HG03066 (cell line): ENCODE results near the gene ATAD1.
"Not testable (repeated sequence)": the region's sequence is repeated elsewhere in the genome, so short reads cannot be mapped to it uniquely, and the experiment has no call there.

ENCODE experiments used
- ATAC-seq: cut with Tn5 transposase; IDR thresholded peaks from one replicate; pipeline ENCODE4 v1.9.1; 2021; ENCODE audit warnings: low read depth; ENCODE audit not compliant: unreplicated experiment

Gene ATAD1, protein sequence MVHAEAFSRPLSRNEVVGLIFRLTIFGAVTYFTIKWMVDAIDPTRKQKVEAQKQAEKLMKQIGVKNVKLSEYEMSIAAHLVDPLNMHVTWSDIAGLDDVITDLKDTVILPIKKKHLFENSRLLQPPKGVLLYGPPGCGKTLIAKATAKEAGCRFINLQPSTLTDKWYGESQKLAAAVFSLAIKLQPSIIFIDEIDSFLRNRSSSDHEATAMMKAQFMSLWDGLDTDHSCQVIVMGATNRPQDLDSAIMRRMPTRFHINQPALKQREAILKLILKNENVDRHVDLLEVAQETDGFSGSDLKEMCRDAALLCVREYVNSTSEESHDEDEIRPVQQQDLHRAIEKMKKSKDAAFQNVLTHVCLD

DNA sequence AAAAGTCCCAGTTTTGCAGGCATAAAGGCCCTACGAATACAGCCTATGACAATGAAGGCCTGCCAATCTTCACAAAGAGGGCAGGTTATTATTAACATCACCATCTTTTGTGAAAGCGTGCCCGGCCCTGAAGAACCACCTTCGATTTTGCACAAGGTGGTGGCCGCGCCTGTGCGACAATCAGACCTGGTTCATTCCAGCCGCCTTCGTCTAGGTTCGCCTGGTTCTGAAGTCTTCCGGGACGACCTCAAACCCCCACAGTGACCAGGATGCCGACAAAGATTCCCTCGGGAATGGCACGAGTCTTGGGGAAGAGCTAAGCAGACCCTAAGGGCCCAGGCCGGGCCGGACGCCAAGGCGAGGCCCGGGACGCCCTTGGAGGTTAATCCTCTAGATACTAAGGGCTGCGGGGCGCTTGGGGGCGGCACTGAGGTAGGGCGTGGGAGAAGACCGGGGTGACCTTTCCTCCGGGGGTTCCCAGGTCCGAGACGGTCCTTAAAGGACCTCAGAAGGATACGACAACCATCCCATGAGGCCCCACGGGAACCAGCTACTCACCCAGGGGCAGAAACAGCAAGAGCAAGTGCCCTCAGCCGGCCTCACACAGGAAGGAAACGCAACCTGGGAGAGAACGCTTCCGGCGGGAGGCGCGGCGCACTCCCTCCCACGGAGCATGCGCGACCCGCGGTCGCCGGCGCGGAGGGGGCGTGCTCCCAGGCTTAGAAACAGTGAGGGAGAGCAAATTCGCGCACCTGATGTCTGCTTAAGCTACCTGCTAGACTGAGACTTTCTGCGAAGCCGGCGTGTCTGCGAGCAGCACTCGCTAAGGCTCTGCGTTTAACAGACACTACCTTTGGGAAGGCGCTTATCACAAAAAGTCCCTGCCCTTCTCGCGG lies at the start of gene ATAD1:
Gene ATAD1 (minus strand): TSS at position 618 of the 896 bp plus-strand sequence. CDS start 3,627 bp downstream, outside the sequence.
- peak; percentile 64 for ATAC-seq

DNA sequence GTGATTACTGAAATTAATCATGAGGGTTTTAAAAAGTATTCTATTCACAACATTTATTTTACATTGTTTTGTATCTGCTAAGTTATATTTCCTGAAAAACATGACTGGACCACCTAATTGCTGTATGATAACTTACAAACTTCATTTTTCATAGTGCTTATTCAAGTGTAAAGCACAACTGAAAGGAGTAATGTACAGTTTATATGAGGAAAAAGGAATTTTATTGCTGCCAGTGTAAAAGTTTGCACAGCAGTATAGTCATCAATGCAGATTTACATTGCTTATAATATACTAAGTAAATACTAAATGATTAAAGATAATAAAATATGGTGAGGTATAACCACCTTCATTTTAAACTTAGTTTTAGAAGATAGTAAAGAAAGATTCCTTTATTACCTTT lies 49.4 kb upstream of the ATAD1 start:
- no peak for ATAC-seq

DNA sequence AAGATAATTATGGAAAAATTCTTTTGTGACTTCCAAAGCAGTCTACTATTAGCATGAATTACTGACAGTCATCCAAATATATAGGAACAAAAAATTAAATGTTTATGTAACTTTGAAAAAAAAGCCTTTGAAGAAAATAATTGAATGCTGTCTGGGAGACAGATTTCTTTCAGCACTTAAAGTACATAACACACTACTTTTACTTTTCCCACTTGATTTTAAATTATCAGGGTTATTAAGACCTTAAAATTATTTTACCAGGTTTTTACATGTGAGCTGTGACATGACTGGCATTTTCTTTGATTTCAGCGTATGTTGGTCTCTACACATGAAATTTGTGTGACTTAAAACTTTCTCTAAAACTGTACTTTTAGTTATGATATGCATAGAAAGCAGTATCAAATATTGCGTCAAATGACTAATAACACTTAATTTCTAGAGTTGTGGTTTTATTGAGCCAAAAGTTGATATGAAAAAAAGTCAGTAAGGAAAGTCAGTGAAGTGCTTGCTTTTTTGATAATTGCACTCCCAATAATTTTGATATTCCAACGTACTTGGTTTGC lies 48.5 kb upstream of the ATAD1 start:
- ATAC-seq, result no peak

DNA sequence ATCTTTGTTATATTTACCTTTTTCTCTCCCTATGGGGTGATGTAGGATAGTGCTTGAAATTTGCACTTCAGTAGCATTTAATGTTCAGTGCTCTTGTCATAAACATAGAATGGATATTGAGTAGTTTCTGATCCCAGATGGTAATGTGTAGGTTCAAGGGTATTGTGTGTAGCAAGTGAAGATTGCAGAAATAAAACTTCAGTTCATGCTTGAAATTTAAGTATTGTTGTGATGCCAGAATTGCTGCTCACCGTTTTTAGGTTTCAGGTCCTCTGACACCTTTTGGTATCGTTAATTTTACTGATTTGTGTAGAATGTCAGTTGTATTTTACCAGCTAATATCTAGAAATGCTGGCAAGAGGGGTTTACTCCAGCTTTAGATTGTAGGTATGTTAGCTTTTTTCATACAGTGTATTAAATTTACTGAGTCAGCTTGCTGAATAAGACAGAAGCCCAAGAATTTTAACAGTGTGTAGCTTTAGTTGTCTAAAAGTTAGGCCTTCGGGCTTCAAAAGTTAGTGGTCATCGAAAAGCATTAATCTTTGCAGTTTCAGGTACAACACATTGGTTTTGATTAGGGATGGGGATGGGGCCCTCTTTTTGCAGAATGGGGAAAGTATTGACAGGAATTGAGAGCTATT lies 47.3 kb upstream of the ATAD1 start:
- no peak for ATAC-seq

DNA sequence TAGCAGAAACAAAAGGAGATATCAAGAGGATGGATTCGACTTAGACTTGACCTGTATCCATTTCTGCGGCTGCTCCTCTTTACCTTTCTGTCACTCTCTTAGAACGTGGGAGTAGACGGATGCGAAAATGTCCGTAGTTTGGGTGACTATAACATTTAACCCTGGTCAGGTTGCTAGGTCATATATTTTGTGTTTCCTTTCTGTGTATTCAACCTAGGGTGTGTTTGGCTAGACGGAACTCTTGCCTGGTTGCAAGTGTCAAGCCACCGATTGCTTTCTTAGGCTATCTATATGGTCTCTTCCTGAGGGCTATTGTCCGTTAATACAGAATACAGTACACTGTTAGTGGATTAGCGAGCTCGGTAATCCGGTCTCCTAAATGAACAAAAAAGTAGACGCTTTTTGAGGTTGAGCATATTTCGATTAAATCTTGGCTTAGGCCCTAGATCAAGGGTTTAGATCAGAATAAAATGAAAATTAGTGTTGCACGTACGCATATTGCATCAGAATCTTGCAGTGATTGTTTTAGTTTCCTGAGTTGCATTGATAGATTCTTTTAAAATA lies 46.6 kb upstream of the ATAD1 start:
- no peak for ATAC-seq

DNA sequence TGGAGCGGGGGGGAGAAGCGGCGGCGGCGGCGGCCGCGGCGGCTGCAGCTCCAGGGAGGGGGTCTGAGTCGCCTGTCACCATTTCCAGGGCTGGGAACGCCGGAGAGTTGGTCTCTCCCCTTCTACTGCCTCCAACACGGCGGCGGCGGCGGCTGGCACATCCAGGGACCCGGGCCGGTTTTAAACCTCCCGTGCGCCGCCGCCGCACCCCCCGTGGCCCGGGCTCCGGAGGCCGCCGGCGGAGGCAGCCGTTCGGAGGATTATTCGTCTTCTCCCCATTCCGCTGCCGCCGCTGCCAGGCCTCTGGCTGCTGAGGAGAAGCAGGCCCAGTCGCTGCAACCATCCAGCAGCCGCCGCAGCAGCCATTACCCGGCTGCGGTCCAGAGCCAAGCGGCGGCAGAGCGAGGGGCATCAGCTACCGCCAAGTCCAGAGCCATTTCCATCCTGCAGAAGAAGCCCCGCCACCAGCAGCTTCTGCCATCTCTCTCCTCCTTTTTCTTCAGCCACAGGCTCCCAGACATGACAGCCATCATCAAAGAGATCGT lies 46.0 kb upstream of the ATAD1 start:
- ATAC-seq, result not testable (repeated sequence)

DNA sequence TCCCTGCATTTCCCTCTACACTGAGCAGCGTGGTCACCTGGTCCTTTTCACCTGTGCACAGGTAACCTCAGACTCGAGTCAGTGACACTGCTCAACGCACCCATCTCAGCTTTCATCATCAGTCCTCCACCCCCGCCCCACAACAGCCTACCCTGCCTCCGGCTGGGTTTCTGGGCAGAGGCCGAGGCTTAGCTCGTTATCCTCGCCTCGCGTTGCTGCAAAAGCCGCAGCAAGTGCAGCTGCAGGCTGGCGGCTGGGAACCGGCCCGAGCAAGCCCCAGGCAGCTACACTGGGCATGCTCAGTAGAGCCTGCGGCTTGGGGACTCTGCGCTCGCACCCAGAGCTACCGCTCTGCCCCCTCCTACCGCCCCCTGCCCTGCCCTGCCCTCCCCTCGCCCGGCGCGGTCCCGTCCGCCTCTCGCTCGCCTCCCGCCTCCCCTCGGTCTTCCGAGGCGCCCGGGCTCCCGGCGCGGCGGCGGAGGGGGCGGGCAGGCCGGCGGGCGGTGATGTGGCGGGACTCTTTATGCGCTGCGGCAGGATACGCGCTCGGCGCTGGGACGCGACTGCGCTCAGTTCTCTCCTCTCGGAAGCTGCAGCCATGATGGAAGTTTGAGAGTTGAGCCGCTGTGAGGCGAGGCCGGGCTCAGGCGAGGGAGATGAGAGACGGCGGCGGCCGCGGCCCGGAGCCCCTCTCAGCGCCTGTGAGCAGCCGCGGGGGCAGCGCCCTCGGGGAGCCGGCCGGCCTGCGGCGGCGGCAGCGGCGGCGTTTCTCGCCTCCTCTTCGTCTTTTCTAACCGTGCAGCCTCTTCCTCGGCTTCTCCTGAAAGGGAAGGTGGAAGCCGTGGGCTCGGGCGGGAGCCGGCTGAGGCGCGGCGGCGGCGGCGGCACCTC lies 45.3 kb upstream of the ATAD1 start, which contains the start of the genes KLLN and PTEN:
Gene KLLN (minus strand): TSS at position 481 of the 891 bp plus-strand sequence. CDS start 1,046 bp downstream, outside the sequence.
Gene PTEN (plus strand): TSS at position 573 of the 891 bp plus-strand sequence. CDS start 845 bp downstream, outside the sequence.
- ATAC-seq, result no peak

DNA sequence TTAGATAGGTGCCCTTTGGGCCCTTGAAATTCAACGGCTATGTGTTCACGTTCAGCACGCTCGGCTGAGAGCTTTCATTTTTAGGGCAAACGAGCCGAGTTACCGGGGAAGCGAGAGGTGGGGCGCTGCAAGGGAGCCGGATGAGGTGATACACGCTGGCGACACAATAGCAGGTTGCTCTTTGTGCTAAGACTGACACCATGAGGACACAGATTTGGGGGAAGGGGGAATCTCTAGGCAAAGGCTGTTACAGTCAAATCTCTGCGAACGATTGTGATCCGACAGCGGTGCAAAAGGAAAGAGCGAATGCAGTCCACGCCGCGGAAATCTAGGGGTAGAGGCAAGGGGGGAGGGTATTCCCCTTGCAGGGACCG lies 44.6 kb upstream of the ATAD1 start:
- peak; percentile 14 for ATAC-seq

DNA sequence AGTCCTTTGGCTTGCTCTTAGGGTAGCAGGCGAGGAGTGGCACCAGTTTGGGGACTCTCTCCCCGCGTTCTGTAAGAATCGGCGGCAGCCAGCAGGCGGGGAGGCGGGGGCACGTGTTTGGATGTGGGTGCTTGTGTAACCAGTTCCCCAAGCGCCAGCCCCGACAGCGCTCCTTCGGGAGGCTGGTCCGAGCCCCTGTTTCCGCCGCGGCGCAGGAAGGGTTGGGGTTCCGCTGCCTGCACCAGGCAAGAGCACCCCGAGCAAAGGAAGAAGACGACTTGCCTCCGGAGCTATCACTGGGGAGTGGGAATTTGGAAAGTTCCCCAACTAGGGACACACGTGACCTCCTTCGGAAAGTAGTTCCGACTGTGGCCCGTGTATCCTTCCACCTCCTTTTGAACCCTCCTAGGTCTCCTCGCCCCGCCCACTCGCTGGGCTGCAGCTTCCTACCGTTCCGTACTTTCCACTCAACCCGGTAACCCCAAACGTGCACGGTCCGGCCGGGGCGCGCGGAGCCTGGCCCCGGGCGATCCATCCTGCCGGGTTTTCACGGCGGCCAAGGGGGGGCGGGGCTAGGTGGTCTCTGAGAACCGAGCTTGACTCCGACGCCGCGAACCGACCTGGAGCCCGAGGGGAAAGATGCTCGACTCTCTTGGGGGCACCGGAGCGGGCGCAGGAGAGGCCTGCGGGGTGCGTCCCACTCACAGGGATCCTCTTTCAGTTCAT lies 44.1 kb upstream of the ATAD1 start:
- ATAC-seq, result peak; percentile 50

DNA sequence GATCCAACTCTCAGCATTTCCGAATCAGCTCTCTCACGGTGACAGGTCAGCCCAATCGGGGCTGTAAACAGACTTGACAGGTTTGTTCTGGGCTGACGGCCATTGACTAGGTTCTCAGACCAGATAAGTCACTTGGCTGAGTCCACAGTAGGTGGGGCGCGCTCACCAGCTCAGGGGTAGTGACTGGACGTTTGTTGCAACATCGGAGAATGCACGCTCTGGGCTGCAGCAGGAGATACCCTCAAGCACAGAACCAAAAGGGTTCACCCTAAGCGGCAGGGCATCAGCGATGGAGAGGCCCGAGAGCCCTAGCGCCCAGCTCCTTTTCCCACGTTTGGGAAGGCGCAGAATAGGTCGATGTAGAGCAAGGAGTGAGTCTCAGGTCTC lies 43.5 kb upstream of the ATAD1 start:
- peak; percentile 15 for ATAC-seq

DNA sequence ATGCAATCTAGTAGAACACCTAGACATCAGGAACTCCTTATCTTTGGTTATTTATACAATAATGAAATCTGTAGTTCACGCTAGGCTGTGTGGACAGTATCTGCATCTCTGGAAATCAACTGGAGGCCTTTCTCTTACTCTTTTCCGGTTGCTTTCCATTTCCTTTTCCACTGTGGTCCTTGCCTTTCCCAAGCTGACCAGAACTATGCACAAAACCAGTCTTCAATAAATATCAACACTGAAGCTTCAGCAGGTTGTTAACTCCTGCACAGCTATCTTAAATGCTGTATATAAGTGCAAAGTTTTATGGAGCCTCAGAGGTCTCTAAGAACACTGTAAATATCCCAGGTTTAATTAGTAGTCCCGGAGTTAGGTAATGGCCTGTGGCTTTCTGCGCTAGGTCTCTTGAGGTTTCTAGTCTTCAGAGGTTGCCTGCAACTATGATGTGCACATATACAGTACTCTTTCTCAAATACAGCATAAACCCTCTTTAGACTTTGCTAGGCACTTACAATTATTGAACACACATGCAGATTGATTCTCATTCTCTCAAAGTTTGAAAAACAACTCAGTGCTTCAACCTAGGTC lies 42.9 kb upstream of the ATAD1 start:
- ATAC-seq, result no peak

DNA sequence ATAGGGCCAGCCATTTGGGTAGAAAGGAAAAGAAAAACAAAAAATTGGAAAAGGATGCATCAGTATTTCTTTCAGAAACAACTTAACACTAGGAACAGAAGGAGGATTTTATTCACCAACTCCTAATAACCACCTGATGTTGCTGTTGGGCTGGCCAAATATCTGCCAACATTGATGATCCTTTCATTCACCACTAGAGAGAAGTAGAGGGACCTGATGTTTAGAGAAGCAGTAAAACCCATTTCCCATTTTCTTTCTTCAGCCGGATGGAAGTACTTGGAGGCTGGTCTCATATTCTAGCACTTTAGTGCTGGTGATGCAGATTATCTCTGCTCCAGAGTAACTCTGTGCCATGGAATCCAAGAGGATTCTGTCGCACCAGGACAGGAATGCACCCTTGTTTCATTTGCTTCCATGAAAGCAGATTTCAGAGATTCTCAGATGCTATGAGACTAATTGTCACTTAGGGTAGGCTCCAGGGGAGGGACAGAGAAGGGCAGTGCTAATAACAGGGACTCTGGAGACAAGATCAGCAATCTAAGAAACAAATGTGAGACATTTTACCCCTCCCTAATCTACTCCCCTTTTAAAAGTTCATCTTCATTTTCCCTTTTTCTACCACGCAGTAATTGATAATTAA lies 42.2 kb upstream of the ATAD1 start:
- no peak for ATAC-seq

DNA sequence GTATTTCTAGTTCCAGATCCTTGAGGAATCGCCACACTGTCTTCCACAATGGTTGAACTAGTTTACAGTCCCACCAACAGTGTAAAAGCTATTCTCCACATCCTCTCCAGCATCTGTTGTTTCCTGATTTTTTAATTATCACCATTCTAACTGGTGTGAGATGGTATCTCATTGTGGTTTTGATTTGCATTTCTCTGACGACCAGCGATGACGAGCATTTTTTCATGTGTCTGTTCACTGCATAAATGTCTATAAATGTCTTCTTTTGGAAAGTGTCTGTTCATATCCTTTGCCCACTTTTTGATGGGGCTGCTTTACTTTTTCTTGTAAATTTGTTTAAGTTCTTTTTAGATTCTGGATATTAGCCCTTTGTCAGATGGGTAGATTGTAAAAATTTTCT lies 37.6 kb upstream of the ATAD1 start:
- not testable (repeated sequence) for ATAC-seq

DNA sequence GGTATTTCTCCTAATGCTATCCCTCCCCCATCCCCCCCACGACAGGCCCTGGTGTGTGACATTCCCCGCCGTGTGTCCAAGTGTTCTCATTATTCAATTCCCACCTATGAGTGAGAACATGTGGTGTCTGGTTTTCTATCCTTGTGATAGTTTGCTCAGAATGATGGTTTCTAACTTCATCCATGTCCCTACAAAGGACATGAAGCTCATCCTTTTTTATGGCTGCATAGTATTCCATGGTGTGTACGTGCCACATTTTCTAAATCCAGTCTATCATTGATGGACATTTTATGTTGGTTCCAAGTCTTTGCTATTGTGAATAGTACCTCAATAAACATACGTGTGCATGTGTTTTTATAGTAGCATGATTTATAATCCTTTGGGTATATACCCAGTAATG lies 37.2 kb upstream of the ATAD1 start:
- not testable (repeated sequence) for ATAC-seq

DNA sequence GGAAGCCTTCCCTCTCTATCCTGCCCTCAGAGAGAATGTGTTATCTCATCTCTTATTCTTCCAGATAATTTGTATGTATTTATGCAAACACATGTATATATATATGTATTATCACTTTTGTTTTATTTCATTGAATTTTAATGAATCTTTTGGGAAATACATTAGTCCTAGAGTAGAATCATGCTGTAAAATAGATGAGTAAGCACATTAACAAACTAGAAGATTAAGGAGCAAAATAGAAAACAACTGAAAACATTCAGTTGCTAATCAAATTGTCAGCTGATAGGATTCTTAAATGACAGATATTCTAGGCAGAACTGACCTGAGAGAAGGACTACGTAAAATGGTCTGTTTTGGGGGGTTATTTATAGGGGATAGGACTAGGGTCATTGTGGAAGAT lies 34.1 kb upstream of the ATAD1 start:
- no peak for ATAC-seq

DNA sequence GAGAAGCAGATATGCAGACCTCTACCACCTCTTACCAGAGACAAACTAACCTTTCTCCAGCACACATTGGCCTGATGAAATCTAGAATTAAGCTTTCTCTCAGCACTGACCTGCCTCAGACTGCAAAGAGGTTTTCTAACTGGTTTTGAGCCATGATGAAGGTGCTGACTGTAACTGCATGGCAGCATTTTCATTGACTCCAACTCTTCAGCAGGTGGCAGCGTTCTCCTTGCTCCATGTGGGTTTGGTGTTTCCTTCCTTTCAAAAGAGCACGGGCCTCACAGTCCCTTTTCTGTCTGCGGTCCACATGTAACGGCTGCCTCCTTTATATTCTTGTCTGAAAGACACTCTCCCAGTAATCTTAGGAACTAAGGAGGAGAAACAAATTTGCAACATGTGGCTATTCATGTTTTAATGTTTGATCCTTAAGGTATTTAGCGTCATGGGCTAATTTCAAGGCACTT lies 32.7 kb upstream of the ATAD1 start:
- no peak for ATAC-seq

DNA sequence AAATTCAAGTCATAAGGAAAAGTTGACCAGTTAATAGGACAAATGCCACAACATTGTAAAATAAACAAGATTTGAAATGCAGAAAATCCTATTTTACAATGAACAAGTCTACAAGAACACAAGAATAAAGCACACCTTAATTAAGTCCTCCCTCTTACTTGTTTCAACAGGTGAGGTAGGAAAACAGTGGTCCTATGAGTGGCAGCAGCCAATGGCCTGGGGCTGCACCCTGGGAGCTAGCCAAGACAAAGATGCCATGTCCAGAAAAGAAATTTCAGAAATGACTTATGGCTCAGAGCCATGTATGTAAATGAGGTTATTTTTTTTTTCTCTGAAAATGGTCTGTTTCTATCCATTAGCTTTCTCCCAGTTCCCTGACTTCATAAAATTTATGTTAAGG lies 31.0 kb upstream of the ATAD1 start:
- no peak for ATAC-seq
